Adrenal gland (tissue), 5 donors: Measurements from ENCODE around the gene INIP.

Source experiments
- POLR2A ChIP-seq, 2 donors: fragments of 450-650 bp; IDR thresholded peaks; one replicate each; pipeline ENCODE4 v1.6.1; 2017; ENCODE audit warnings: antibody characterized with exemption in 2 of 2, mild to moderate bottlenecking in 2 of 2, moderate library complexity in 1 of 2
- TF ChIP-seq, protein P1 (sequence below), 6 experiments: fragments of 450-650 bp in 4 of 6; fragments of 200-600 bp in 2 of 6; sonication (generic) in 1 of 6; IDR thresholded peaks; 1 replicate in 5 of 6; 2 replicates in 1 of 6; pipeline versions ENCODE4 v1.5.1 to v1.8.0; 2016 to 2021; ENCODE audit warnings: antibody characterized with exemption in 6 of 6, mild to moderate bottlenecking in 2 of 6, moderate library complexity in 1 of 6
- donor health status: DM: no; HTN: no; CAD: no.

DNA sequence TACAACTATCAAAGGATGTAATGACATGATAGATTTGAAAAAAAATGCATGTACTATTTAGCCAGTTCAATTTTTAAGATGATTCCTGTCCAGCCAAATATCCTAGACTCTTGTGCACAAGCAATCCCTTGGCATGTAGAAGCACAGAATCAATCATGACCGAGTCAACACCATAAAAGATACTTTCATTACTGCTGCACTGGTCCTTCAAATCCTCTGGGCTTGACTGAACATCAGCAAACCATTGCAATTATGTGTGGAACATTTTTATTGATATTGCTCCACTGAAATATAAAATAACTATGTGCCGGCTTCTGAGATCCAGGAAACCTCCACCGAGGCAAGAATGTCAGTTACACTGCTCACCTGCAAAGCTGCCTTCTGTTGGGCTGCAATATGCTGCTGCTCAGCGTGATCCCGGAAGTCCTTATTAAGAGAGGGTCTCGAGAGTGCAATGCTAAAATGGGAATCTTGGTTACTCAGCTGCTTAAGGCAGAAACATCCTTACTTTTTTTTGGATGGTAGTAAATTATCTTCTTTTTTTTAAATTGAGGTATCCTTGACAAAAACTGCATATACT lies 28.7 kb downstream of the INIP start:
- TF ChIP-seq, protein P1, sequence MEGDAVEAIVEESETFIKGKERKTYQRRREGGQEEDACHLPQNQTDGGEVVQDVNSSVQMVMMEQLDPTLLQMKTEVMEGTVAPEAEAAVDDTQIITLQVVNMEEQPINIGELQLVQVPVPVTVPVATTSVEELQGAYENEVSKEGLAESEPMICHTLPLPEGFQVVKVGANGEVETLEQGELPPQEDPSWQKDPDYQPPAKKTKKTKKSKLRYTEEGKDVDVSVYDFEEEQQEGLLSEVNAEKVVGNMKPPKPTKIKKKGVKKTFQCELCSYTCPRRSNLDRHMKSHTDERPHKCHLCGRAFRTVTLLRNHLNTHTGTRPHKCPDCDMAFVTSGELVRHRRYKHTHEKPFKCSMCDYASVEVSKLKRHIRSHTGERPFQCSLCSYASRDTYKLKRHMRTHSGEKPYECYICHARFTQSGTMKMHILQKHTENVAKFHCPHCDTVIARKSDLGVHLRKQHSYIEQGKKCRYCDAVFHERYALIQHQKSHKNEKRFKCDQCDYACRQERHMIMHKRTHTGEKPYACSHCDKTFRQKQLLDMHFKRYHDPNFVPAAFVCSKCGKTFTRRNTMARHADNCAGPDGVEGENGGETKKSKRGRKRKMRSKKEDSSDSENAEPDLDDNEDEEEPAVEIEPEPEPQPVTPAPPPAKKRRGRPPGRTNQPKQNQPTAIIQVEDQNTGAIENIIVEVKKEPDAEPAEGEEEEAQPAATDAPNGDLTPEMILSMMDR (IDR thresholded peaks at IDR 0.05) = no peak
- TF ChIP-seq POLR2A (IDR thresholded peaks at IDR 0.05) = no peak
